HCT116 (cell line): ENCODE data around the gene LCE1C. TPM values are rescaled to one million over a fixed set of nuclear protein-coding genes. Genes with fewer than 3 reads are reported as not detected.

Experiments
- ATAC-seq: fragments of 200-7000 bp; cut with Tn5 transposase; 2 replicates; pipeline ENCODE4 v1.9.1; 2020; ENCODE audit warnings: mild to moderate bottlenecking, moderate library complexity
- BruUV-seq: library from RNA; stranded (reverse); fragments of 400-500 nt; replicated peaks from 2 replicates; lab custom pipeline; 2021; lab: Mats Ljungman, UMichigan
- CTCF ChIA-PET: fragments of 300-600 bp; sonication (Branson Sonifier 250); formaldehyde crosslinking; loops from one replicate; lab custom pipeline; 2021; ENCODE audit warnings: antibody characterized with exemption; lab: Charles Lee
- POLR2A ChIA-PET: fragments of 300-600, 350-600 bp; sonication (Branson Sonifier 250); formaldehyde crosslinking; loops from one replicate; lab custom pipeline; 2021; ENCODE audit warnings: antibody characterized with exemption; lab: Charles Lee
- RAD21 ChIA-PET, 2 experiments: fragments of 300-600 bp; sonication (Branson Sonifier 250); formaldehyde crosslinking; loops; one replicate each; lab custom pipeline; 2023; ENCODE audit warnings: low total read pairs in 2 of 2; ENCODE audit not compliant: uncharacterized antibody in 2 of 2, unreplicated experiment in 2 of 2, low non-redundant PET in 1 of 2; lab: Charles Lee
- DNase-seq: peaks from one replicate; pipeline ENCODE4 v3.0.0-alpha.2; 2010; ENCODE audit warnings: low read depth, low spot score
- H2AFZ ChIP-seq: fragments of 200-600 bp; shearing (Covaris generic), sonication (generic); 2 replicates; pipeline ENCODE4 v1.6.1; 2017; ENCODE audit warnings: low read depth, mixed run types, mixed read lengths, antibody characterized with exemption, low read length; ENCODE audit not compliant: poor library complexity, severe bottlenecking
- H3K27ac ChIP-seq: 2 replicates; pipeline ENCODE4 v1.5.1; 2012; ENCODE audit warnings: low read depth, low read length
- H3K27me3 ChIP-seq: fragments of 200-600 bp; sonication (generic); 2 replicates; pipeline ENCODE4 v1.6.1; 2016; ENCODE audit warnings: mixed run types, low read length, mixed read lengths; ENCODE audit not compliant: insufficient read depth
- H3K36me3 ChIP-seq, 2 experiments: fragments of 200-500 bp in 1 of 2; fragments of 200-600 bp in 1 of 2; sonication (Bioruptor generic) in 1 of 2; sonication (generic) in 1 of 2; 2 replicates each; pipeline versions ENCODE4 v1.5.1 to v1.6.1; 2014 to 2016; ENCODE audit warnings: low read length in 2 of 2, inconsistent platforms in 1 of 2, mixed read lengths in 1 of 2, mixed run types in 1 of 2; ENCODE audit not compliant: insufficient read depth in 2 of 2, control insufficient read depth in 1 of 2
- H3K4me1 ChIP-seq, 2 experiments: fragments of 200-600 bp in 1 of 2; sonication (generic) in 1 of 2; 2 replicates each; pipeline versions ENCODE4 v1.5.1 to v1.6.1; 2012 to 2017; ENCODE audit warnings: low read length in 2 of 2, inconsistent platforms in 1 of 2, mild to moderate bottlenecking in 1 of 2, mixed read lengths in 1 of 2, mixed run types in 1 of 2, moderate library complexity in 1 of 2; ENCODE audit not compliant: insufficient read depth in 2 of 2, control insufficient read depth in 1 of 2
- H3K4me2 ChIP-seq: fragments of 200-600 bp; sonication (generic); 2 replicates; pipeline ENCODE4 v1.6.1; 2017; ENCODE audit warnings: mixed run types, low read length, mixed read lengths
- H3K4me3 ChIP-seq, 2 experiments: fragments of 200-600 bp in 1 of 2; sonication (generic) in 1 of 2; replicated peaks in 1 of 2; 2 replicates each; pipeline ENCODE4 v1.5.1; 2011 to 2016; ENCODE audit warnings: low read length in 2 of 2, control low read depth in 1 of 2, low read depth in 1 of 2, mild to moderate bottlenecking in 1 of 2, mixed read lengths in 1 of 2, mixed run types in 1 of 2
- H3K79me2 ChIP-seq: fragments of 200-600 bp; sonication (generic); 2 replicates; pipeline ENCODE4 v1.6.1; 2017; ENCODE audit warnings: mild to moderate bottlenecking, mixed run types, low read length, moderate library complexity, mixed read lengths; ENCODE audit not compliant: insufficient read depth
- H3K9ac ChIP-seq: fragments of 200-600 bp; sonication (generic); 2 replicates; pipeline ENCODE4 v1.6.1; 2016; ENCODE audit warnings: low read length, mixed read lengths
- H3K9me2 ChIP-seq: fragments of 200-600 bp; sonication (generic), shearing (Covaris generic); 2 replicates; pipeline ENCODE4 v1.6.1; 2017; ENCODE audit warnings: mixed run types, mild to moderate bottlenecking, moderate library complexity; ENCODE audit not compliant: insufficient read depth
- H3K9me3 ChIP-seq, 2 experiments: fragments of 200-500 bp in 1 of 2; fragments of 200-600 bp in 1 of 2; sonication (Bioruptor generic) in 1 of 2; sonication (generic) in 1 of 2; 2 replicates each; pipeline ENCODE4 v1.6.1; 2014 to 2017; ENCODE audit warnings: low read length in 2 of 2, mixed read lengths in 2 of 2, inconsistent platforms in 1 of 2, low read depth in 1 of 2, mild to moderate bottlenecking in 1 of 2, mixed run types in 1 of 2, moderate library complexity in 1 of 2; ENCODE audit not compliant: control insufficient read depth in 1 of 2, insufficient read depth in 1 of 2
- H4K20me1 ChIP-seq: fragments of 200-600 bp; sonication (generic), shearing (Covaris generic); 2 replicates; pipeline ENCODE4 v1.6.1; 2017; ENCODE audit warnings: mixed run types, mild to moderate bottlenecking, moderate library complexity; ENCODE audit not compliant: insufficient read depth
- ATF3 ChIP-seq: IDR thresholded peaks from 2 replicates; pipeline ENCODE4 v1.6.1; 2012
- CTCF ChIP-seq, 3 experiments: fragments of 200-600 bp in 1 of 3; sonication (generic) in 1 of 3; IDR thresholded peaks in 2 of 3; conservative IDR thresholded peaks in 1 of 3; 2 replicates each; pipeline ENCODE4 v1.5.1; 2012 to 2017; ENCODE audit warnings: low read depth in 2 of 3, low read length in 2 of 3, antibody characterized with exemption in 1 of 3, borderline replicate concordance in 1 of 3, control low read depth in 1 of 3, mild to moderate bottlenecking in 1 of 3, mixed read lengths in 1 of 3, mixed run types in 1 of 3, moderate library complexity in 1 of 3; ENCODE audit not compliant: insufficient read depth in 1 of 3
- FOSL1 ChIP-seq: IDR thresholded peaks from 2 replicates; pipeline ENCODE4 v1.6.1; 2012; ENCODE audit warnings: low read depth
- JUND ChIP-seq: IDR thresholded peaks from 2 replicates; pipeline ENCODE4 v1.6.1; 2012
- MAX ChIP-seq: IDR thresholded peaks from 2 replicates; pipeline ENCODE4 v1.6.1; 2012
- TCF7L2 ChIP-seq: IDR thresholded peaks from 2 replicates; pipeline ENCODE4 v1.7.0; 2011; ENCODE audit warnings: borderline replicate concordance, inconsistent platforms; ENCODE audit not compliant: insufficient read depth, insufficient read length; ENCODE audit errors: extremely low read depth
- ZNF274 ChIP-seq: fragments of 200-500 bp; sonication (Bioruptor generic); IDR thresholded peaks from 2 replicates; pipeline ENCODE4 v1.6.1; 2014; ENCODE audit warnings: mild to moderate bottlenecking, low read depth, low read length, inconsistent platforms
- intact Hi-C: fragments of 100-400 bp; cut with micrococcal nuclease; formaldehyde crosslinking; loops from 2 replicates; pipeline ENCODE4 v1.10.0; 2022
- total RNA-seq: library from RNA; stranded (reverse); gene quantifications from one replicate; pipeline ENCODE4 v1.2.1, GENCODE V29; 2021; ENCODE audit not compliant: unreplicated experiment

Gene LCE1C
- total RNA-seq, 1 experiment from 2014 or later, result not detected

GRCh38 chr1:152774875-152775274, 31.6 kb downstream of the LCE1C start, which contains the start of gene LCE1F:
TSS of gene LCE1F (plus strand) at chr1:152775140. CDS start at chr1:152776372, 1,232 bp downstream.
- no peaks in the 10 kb centered on the region for H4K20me1 ChIP-seq
- H3K9me3 ChIP-seq, result no peaks in the 10 kb centered on the region
- H3K4me3 ChIP-seq, result no peak within 1 kb of the TSS
- no peaks in the 10 kb centered on the region for H3K4me1 ChIP-seq
- POLR2A ChIA-PET, result no interaction called here
- no peaks in the 10 kb centered on the region for H3K27me3 ChIP-seq
- H3K36me3 ChIP-seq, result no peaks in the 10 kb centered on the region
- no peak within 1 kb of the TSS for H3K9ac ChIP-seq
- no peaks in the 10 kb centered on the region for H3K9me2 ChIP-seq
- DNase-seq (peak; percentile 15), ATAC-seq (peak; percentile 90)
- CTCF ChIA-PET, result no interaction called here
- RAD21 ChIA-PET, result no interaction called here
- no peak within 1 kb of the TSS for H3K27ac ChIP-seq
- no peak for TF ChIP-seq MAX
- TF ChIP-seq CTCF (IDR thresholded peaks at IDR 0.05 in 2 of 3, conservative IDR thresholded peaks at IDR 0.05 in 1 of 3; ENCODE audit: borderline replicate concordance in 1 of 3, insufficient read depth in 1 of 3, low read depth in 2 of 3, low read length in 2 of 3), result peak in 2 of 3 experiments; percentile 42 to 47; a peak in 4 of 6 replicates
- no peaks in the 10 kb centered on the region for H3K79me2 ChIP-seq
- intact Hi-C loops, result no loop called here
- BruUV-seq, result no TSS peak
- no peak within 1 kb of the TSS for H3K4me2 ChIP-seq
- H2AFZ ChIP-seq, result no peak within 1 kb of the TSS

GRCh38 chr1:152770411-152770810, 36.0 kb downstream of the LCE1C start:
- no peaks in the 10 kb centered on the region for H3K4me1 ChIP-seq
- H3K4me3 ChIP-seq, result no peak overlapping the region
- no peaks in the 10 kb centered on the region for H3K9me2 ChIP-seq
- no peak overlapping the region for H2AFZ ChIP-seq
- TF ChIP-seq JUND (no peak), ATF3 (no peak), ZNF274 (no peak), TCF7L2 (no peak), FOSL1 (no peak)
- no TSS peak for BruUV-seq
- ChIA-PET CTCF (no interaction called here), POLR2A (no interaction called here), RAD21 (no interaction called here)
- H3K9me3 ChIP-seq, result no peaks in the 10 kb centered on the region
- no peak overlapping the region for H3K4me2 ChIP-seq
- H4K20me1 ChIP-seq, result no peaks in the 10 kb centered on the region
- H3K9ac ChIP-seq, result no peak overlapping the region
- ATAC-seq, result no peak
- no peaks in the 10 kb centered on the region for H3K79me2 ChIP-seq
- intact Hi-C loops, result no loop called here
- no peak for DNase-seq
- peaks cover 9% of the 10 kb centered on the region for H3K27me3 ChIP-seq
- no peak overlapping the region for H3K27ac ChIP-seq
- H3K36me3 ChIP-seq, result no peaks in the 10 kb centered on the region
